Osteoblast (primary cell): Measurements from ENCODE around the gene PIGQ. TPM values are rescaled to one million over a fixed set of nuclear protein-coding genes. Genes with fewer than 3 reads are reported as not detected.

Experiments used
- DNase-seq: peaks from one replicate; pipeline ENCODE4 v3.0.0; 2011; ENCODE audit warnings: low spot score, mixed read lengths; ENCODE audit not compliant: insufficient read length; ENCODE audit errors: missing footprints
- H2AFZ ChIP-seq: 2 replicates; pipeline ENCODE4 v1.6.0; 2011; ENCODE audit warnings: mild to moderate bottlenecking, low read length
- H3K27ac ChIP-seq: 2 replicates; pipeline ENCODE4 v1.5.1; 2011; ENCODE audit warnings: mild to moderate bottlenecking, low read depth, low read length, moderate library complexity
- H3K27me3 ChIP-seq: 2 replicates; pipeline ENCODE4 v1.6.0; 2012; ENCODE audit warnings: mild to moderate bottlenecking, control low read depth, inconsistent platforms, low read length, moderate library complexity; ENCODE audit not compliant: insufficient read depth
- H3K36me3 ChIP-seq: 2 replicates; pipeline ENCODE4 v1.5.1; 2011; ENCODE audit warnings: mild to moderate bottlenecking, low read length, control low read depth, moderate library complexity; ENCODE audit not compliant: insufficient read depth
- H3K4me1 ChIP-seq: 2 replicates; pipeline ENCODE4 v1.5.1; 2011; ENCODE audit warnings: mild to moderate bottlenecking, low read length, control low read depth, moderate library complexity; ENCODE audit not compliant: insufficient read depth
- H3K4me2 ChIP-seq: 2 replicates; pipeline ENCODE4 v1.6.0; 2011; ENCODE audit warnings: mild to moderate bottlenecking, low read length; ENCODE audit not compliant: insufficient read depth
- H3K4me3 ChIP-seq: fragments of 200-600 bp; sonication (generic); 3 replicates; pipeline ENCODE4 v1.5.1; 2012; ENCODE audit warnings: mild to moderate bottlenecking, low read length, inconsistent platforms; ENCODE audit not compliant: insufficient read depth
- H3K79me2 ChIP-seq: 2 replicates; pipeline ENCODE4 v1.6.0; 2012; ENCODE audit warnings: mild to moderate bottlenecking, low read length, control low read depth, inconsistent platforms; ENCODE audit not compliant: insufficient read depth
- H3K9me3 ChIP-seq: 2 replicates; pipeline ENCODE4 v1.5.1; 2011; ENCODE audit warnings: low read depth, low read length, control low read depth
- H4K20me1 ChIP-seq: 2 replicates; pipeline ENCODE4 v1.6.0; 2012; ENCODE audit warnings: mild to moderate bottlenecking, low read length, control low read depth; ENCODE audit not compliant: insufficient read depth
- total RNA-seq: library from RNA; depleted of rRNA; stranded (reverse); fragments of >200 nt; gene quantifications from 2 replicates; pipeline ENCODE4 v1.2.3, GENCODE V29; 2012
- TF ChIP-seq, protein P1 (sequence below): IDR thresholded peaks from 2 replicates; pipeline ENCODE4 v1.5.1; 2011; ENCODE audit warnings: mild to moderate bottlenecking, low read depth, low read length, moderate library complexity; ENCODE audit errors: extremely low read depth

PIGQ gene
- total RNA-seq, 1 donor: 29.0 TPM

DNA sequence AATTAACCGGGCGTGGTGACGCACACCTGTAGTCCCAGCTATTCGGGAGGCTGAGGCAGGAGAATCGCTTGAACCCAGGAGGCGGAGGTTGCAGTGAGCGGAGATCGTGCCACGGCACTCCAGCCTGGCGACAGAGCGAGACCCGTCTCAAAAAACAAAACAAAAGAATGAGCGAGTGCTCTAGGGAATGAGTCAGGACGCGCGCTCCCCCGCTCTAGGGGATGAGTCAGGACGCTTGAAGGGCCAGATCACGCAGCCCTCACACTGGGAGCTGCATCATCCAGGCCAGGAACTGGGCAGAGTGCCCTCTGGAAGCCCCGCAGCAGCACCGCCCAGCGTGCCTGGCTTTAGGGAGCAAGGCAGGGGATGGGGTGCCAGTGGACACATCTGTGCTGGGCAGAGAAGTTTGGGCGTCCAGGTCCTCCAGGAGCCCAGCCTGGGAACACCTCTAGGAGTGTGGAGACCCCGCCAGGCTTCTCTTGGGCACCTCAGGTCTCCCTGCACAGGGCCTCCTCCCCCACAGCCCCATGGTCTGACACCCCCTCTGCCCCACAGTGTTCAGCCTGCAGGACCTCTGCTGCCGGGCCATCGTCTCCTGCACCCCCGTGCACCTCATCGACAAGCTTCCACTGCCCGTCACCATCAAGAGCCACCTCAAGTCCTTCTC lies 57.2 kb downstream of the PIGQ start:
- TF ChIP-seq, protein P1, sequence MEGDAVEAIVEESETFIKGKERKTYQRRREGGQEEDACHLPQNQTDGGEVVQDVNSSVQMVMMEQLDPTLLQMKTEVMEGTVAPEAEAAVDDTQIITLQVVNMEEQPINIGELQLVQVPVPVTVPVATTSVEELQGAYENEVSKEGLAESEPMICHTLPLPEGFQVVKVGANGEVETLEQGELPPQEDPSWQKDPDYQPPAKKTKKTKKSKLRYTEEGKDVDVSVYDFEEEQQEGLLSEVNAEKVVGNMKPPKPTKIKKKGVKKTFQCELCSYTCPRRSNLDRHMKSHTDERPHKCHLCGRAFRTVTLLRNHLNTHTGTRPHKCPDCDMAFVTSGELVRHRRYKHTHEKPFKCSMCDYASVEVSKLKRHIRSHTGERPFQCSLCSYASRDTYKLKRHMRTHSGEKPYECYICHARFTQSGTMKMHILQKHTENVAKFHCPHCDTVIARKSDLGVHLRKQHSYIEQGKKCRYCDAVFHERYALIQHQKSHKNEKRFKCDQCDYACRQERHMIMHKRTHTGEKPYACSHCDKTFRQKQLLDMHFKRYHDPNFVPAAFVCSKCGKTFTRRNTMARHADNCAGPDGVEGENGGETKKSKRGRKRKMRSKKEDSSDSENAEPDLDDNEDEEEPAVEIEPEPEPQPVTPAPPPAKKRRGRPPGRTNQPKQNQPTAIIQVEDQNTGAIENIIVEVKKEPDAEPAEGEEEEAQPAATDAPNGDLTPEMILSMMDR: no peak
- peaks cover 13% of the 10 kb centered on the region for H3K4me1 ChIP-seq
- DNase-seq: peak; percentile 100
- H4K20me1 ChIP-seq: peaks cover 6% of the 10 kb centered on the region
- no peak overlapping the region for H2AFZ ChIP-seq
- peaks cover 3% of the 10 kb centered on the region for H3K79me2 ChIP-seq
- H3K27ac ChIP-seq: peak overlapping the region; percentile 72
- no peaks in the 10 kb centered on the region for H3K27me3 ChIP-seq
- H3K4me3 ChIP-seq: no peak overlapping the region
- H3K4me2 ChIP-seq: peak overlapping the region; percentile 45
- no peaks in the 10 kb centered on the region for H3K36me3 ChIP-seq
- no peaks in the 10 kb centered on the region for H3K9me3 ChIP-seq

DNA sequence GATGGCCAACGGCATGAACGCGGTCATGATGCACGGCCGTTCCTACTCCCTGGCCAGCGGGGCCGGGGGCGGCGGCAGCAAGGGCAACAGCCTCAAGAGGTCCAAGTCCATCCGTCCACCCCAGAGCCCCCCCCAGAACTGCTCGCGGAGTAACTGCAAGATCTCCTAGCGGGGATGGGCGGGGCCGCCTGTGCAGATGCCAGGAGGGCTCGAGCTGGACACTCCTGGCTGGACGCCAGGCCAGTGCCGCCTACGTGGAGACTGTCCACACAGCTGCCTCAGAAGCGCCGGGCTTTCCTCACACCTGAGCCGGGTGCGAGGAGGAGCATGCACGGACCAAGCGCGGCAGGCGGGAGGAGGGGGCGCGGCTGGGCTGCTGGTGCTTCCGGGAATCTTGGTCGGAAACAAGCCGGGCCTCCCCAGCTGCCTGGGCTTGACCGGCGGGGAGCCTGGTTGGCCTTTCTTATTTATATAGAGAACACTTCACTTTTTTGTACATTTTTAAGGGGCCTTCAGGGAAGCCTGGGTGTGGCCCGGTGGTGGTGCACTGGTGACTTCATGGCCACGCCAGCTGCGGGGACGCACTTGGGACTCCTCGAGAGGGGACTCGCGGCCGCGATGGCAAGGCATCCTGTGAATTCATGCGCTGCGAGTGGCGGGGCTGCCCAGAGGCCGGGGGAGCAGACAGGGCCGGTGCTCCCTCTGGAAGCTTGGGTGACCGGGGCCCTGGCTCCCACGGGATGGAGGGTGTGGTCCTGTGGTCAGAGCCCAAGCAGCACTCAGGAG lies 57.9 kb downstream of the PIGQ start:
- Histone ChIP-seq H3K36me3 (no peaks in the 10 kb centered on the region), H3K4me3 (no peak overlapping the region), H3K79me2 (no peaks in the 10 kb centered on the region), H3K9me3 (no peaks in the 10 kb centered on the region), H3K27me3 (no peaks in the 10 kb centered on the region), H2AFZ (no peak overlapping the region), H4K20me1 (peaks cover 6% of the 10 kb centered on the region), H3K4me2 (no peak overlapping the region), H3K27ac (peak overlapping the region; percentile 72), H3K4me1 (peaks cover 13% of the 10 kb centered on the region)
- TF ChIP-seq, protein P1: no peak
- DNase-seq: peak; percentile 65

DNA sequence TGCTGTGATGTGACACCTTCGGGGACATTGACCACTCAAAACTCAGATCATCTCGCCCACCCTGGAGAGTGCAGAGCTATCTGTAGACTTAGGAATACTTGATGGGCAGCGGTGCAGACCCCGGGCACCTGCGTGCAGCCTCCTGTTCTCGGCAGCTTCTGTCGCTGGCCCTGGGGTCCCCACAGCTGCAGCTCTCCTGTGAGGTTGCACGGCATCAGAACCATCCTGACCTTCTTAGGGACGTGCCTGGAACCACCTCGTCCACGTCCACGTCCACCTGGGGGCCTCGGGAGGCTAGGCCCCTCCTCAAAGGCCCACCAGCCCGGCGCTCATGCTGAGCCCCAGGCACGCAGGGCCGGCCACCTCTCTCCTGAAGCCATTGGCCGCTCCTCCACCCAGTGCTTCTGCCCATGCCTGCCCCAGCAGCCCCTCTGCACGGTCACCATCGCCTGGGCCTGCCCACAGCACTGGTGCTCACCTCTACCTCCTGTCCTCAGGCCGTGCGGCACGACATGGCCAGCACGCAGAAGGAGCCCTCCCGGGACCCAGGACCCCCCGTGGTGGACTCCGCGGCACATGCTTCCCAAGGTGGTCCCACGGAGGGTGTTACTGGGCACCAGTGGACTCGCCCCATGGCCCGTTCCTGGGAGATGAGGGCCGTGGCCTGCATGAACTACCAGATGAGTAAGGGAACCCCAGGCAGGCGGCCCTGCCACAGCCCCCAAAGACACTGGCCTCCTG lies 58.7 kb downstream of the PIGQ start:
- DNase-seq: no peak
- Histone ChIP-seq H3K36me3 (no peaks in the 10 kb centered on the region), H3K79me2 (no peaks in the 10 kb centered on the region), H2AFZ (no peak overlapping the region), H3K27me3 (no peaks in the 10 kb centered on the region), H3K4me2 (no peak overlapping the region), H3K9me3 (no peaks in the 10 kb centered on the region), H4K20me1 (peaks cover 6% of the 10 kb centered on the region), H3K4me1 (peaks cover 13% of the 10 kb centered on the region), H3K4me3 (no peak overlapping the region), H3K27ac (no peak overlapping the region)
- TF ChIP-seq, protein P1: no peak
